ENCODE measurements around the gene IRX2. TPM values are rescaled to one million over a fixed set of nuclear protein-coding genes. Genes with fewer than 3 reads are reported as not detected.

Gene IRX2
- total RNA-seq, 4 donors from 2014 or later, result 2.5 to 7.6 (median 5.5) TPM

DNA sequence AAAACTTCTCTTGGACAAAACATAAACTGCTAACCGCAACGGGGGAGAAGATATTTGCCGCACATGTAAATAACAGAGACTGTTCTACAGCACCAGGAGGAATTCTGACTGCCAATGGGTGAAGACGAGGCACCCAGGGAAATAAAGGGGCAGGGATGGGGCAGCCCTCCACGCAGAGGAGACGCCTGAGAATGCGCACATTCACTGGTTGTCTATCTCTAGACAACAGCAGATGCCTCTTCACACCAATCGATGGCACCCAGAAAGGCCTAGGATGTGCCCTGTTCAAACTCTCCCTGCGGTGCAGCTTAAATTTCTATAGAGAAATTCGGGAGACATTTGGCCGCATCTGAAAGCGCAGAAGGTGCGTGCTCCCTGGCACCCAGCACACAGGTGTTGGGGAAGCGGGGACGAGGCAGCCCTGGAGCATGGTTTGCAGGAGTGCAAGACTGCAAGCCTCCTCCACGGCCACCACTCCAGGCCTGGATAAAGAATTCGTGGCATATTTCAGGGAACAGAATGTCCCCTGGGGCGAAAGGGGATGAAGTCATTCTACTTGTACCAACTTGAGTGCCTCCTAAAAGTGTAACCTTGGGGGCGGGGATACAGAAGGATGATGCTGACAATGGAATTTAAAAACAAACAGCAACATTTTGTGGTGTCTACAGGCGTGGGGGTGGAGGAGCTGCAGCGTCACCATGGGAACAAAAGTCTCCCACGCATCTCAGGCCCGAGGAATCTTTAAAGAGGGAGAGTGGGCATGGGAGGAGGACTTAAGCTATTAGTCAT lies 6.3 kb upstream of the IRX2 start:
- no peak for TF ChIP-seq POLR2A (IDR thresholded peaks at IDR 0.05)
- TF ChIP-seq, protein P1, sequence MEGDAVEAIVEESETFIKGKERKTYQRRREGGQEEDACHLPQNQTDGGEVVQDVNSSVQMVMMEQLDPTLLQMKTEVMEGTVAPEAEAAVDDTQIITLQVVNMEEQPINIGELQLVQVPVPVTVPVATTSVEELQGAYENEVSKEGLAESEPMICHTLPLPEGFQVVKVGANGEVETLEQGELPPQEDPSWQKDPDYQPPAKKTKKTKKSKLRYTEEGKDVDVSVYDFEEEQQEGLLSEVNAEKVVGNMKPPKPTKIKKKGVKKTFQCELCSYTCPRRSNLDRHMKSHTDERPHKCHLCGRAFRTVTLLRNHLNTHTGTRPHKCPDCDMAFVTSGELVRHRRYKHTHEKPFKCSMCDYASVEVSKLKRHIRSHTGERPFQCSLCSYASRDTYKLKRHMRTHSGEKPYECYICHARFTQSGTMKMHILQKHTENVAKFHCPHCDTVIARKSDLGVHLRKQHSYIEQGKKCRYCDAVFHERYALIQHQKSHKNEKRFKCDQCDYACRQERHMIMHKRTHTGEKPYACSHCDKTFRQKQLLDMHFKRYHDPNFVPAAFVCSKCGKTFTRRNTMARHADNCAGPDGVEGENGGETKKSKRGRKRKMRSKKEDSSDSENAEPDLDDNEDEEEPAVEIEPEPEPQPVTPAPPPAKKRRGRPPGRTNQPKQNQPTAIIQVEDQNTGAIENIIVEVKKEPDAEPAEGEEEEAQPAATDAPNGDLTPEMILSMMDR (IDR thresholded peaks at IDR 0.05), result no peak
- DNase-seq, result no peak
- Histone ChIP-seq H3K27me3 (peaks cover 9% of the 10 kb centered on the region), H3K4me3 (replicated peaks in 1 of 3) (no peak overlapping the region), H3K4me1 (peaks cover 17 to 24% of the 10 kb centered on the region in 2 donors), H3K36me3 (no peaks in the 10 kb centered on the region), H3K9me3 (no peaks in the 10 kb centered on the region), H3K27ac (no peak overlapping the region)
- intact Hi-C loops (cut with DNase I), result no loop called here
- WGBS, 2 donors, result 39 to 43% methylated on average over 23 of the region's 23 CpGs

DNA sequence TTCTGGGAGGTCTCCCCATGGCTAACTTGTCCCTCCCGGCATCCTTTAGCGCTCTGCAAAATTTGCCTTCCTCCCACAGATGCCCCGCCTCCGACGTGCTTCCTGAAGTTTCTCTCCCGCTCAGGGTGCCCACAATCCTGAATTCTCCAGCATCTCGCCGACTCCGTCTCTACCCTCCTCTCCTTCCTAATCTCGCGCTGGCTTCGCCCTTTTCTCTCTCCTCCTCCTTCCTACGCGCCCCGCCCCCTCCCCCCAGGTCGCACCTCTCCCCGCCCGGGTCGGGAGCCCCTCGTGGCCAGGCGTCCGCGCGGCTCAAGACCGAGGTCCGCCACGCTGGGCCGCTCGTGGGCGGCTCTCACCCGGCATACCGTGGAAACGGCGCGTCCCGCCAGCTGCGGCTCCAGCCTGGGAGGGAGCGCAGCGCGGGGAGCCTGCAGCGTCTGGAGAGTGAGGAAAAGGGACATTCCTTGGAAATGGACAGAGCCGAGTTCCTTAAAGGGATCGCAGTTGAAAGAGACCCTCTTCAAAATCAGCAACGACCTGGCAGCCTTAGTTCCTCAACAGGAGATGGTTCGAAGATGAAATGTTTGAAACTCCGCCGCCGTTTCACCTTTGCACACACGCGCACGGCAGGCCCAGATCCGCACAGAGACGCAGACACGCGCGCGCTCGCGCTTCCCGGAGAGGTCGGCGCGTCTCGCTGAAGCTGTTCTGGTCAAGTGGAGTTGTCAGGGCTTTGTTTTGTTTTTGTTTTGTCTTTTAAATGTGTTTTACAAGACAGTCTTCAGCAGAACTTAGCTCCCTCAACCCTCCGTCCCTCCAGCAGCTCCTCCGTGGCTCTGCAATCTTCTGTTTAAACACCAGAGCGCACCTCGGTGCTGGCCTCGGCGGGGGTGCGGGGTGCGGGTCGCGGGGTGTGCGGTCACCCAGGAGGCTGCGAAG lies 5.0 kb upstream of the IRX2 start:
- peaks cover 20 to 24% of the 10 kb centered on the region in 2 donors for H3K4me1 ChIP-seq

DNA sequence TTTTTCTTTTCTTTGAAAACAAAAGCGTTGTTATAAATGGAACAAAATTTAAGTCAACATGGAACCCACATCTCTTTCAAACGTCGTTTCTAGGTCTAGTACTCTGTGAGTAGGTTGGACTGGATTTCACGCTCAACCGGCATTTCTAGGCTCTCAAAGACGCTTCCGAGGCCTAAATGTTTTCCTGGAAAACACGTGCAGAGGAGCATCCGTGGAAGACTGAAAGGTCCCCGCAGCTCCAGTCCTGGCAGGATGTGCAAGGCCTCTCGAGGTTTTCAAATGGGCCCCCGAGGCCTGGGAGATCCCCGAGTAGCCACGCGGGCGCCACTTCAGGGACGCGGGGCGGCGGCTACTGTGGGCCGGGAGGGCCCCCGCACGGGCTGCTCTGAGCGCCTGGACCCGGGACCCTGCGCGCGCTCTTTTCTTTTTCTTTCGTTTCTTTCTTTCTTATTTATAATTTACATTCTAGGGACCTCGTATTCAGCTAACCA lies 4.2 kb upstream of the IRX2 start:
- no peaks in the 10 kb centered on the region for H3K36me3 ChIP-seq
- peaks cover 20 to 29% of the 10 kb centered on the region in 2 donors for H3K4me1 ChIP-seq
- no peak for DNase-seq
- WGBS, 2 donors, result 4 to 5% methylated on average over 30 of the region's 30 CpGs
- H3K4me3 ChIP-seq (replicated peaks in 1 of 3), result peak overlapping the region in 1 of 3 donors; percentile 24
- no peaks in the 10 kb centered on the region for H3K9me3 ChIP-seq
- TF ChIP-seq, protein P1 (IDR thresholded peaks at IDR 0.05), result no peak
- TF ChIP-seq POLR2A (IDR thresholded peaks at IDR 0.05), result no peak
- H3K27ac ChIP-seq, result peak overlapping the region in 1 of 3 donors; percentile 36
- peaks cover 9% of the 10 kb centered on the region for H3K27me3 ChIP-seq
- intact Hi-C loops (cut with DNase I), result no loop called here

More for the DNA sequence above, 5.0 kb upstream of the IRX2 start:
- Histone ChIP-seq H3K27ac (peak overlapping the region in 1 of 3 donors; percentile 36), H3K36me3 (no peaks in the 10 kb centered on the region), H3K27me3 (peaks cover 9% of the 10 kb centered on the region), H3K4me3 (replicated peaks in 1 of 3) (peak overlapping the region in 1 of 3 donors; percentile 24), H3K9me3 (no peaks in the 10 kb centered on the region)
- intact Hi-C loops (cut with DNase I), result no loop called here
- DNase-seq, result no peak
- 1 to 3% methylated on average over 74 to 76 of the region's 76 CpGs for WGBS, 2 donors
- TF ChIP-seq, protein P1 (IDR thresholded peaks at IDR 0.05), result no peak
- no peak for TF ChIP-seq POLR2A (IDR thresholded peaks at IDR 0.05)

DNA sequence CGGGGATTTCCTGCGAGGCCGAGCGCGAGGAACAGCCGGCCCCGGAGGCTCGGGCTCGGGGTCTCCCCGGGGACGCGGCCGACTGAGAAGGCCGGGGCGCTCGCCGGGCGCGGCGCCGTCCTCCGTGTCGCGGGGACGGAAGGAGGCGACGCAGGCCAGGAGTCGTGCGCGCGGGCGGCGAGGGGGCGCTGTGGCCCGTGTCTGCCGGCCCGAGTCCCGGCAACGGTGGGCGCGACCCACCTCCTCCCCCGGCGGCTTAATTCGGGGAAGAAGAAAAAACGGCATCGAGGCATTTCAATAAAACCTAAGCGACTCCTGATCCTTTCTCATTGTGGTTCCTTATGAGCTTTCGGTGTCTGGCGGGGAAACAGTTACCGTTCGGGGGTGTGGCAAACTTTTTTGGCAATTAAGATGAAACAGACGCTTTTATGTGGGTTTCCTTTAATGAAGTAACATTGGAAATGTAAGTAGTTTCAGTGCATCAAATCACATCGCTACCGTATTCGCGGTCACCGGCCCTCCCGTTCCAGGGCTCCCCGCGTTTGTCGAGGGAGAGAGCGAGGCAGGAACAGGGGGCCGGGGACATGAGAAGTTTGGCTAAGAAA lies 3.7 kb upstream of the IRX2 start:
- Histone ChIP-seq H3K36me3 (no peaks in the 10 kb centered on the region), H3K27ac (no peak overlapping the region), H3K27me3 (peaks cover 11% of the 10 kb centered on the region), H3K4me3 (replicated peaks in 1 of 3) (peak overlapping the region in 1 of 3 donors; percentile 24), H3K9me3 (no peaks in the 10 kb centered on the region), H3K4me1 (peaks cover 23 to 34% of the 10 kb centered on the region in 2 donors)
- DNase-seq, result no peak
- 7 to 15% methylated on average over 28 to 40 of the region's 63 CpGs for WGBS, 2 donors
- TF ChIP-seq, protein P1 (IDR thresholded peaks at IDR 0.05), result peak in 1 of 6 experiments; percentile 8
- TF ChIP-seq POLR2A (IDR thresholded peaks at IDR 0.05), result no peak
- intact Hi-C loops (cut with DNase I), result no loop called here
